HepG2 (cell line): ENCODE measurements around the gene SNX30. TPM values are rescaled to one million over a fixed set of nuclear protein-coding genes. Genes with fewer than 3 reads are reported as not detected.

Experiments used
- AGO1 ChIP-seq: fragments of 200-400 bp; formaldehyde crosslinking; IDR thresholded peaks from 2 replicates; pipeline ENCODE4 v1.6.1; 2017; ENCODE audit warnings: mild to moderate bottlenecking, low read depth, low read length, moderate library complexity; ENCODE audit not compliant: poor library complexity, severe bottlenecking
- BHLHE40 ChIP-seq: IDR thresholded peaks from 2 replicates; pipeline ENCODE4 v1.6.1; 2011; ENCODE audit warnings: low read length, improper control_type of control experiment
- CENPBD1 ChIP-seq: sonication (generic); formaldehyde crosslinking; IDR thresholded peaks from 2 replicates; pipeline ENCODE4 v1.8.0; 2022; ENCODE audit warnings: missing genetic modification reagents, low read depth, mild to moderate bottlenecking, borderline replicate concordance
- EZH2 ChIP-seq: conservative IDR thresholded peaks from 2 replicates; pipeline ENCODE4 v1.6.1; 2012; ENCODE audit warnings: mild to moderate bottlenecking, low read depth, low read length, moderate library complexity
- FOXJ3 ChIP-seq: sonication (generic); formaldehyde crosslinking; IDR thresholded peaks from 2 replicates; pipeline ENCODE4 v1.4.0; 2020; ENCODE audit warnings: missing genetic modification reagents, mild to moderate bottlenecking, borderline replicate concordance
- HCFC1 ChIP-seq: fragments of 150-350 bp; IDR thresholded peaks from 2 replicates; pipeline ENCODE4 v1.6.1; 2014; ENCODE audit warnings: low read depth, low read length
- HMG20A ChIP-seq: IDR thresholded peaks from 2 replicates; pipeline ENCODE4 v1.6.1; 2016; ENCODE audit warnings: borderline replicate concordance
- HNRNPLL ChIP-seq: fragments of 200-400 bp; formaldehyde crosslinking; IDR thresholded peaks from 2 replicates; pipeline ENCODE4 v1.6.1; 2017; ENCODE audit warnings: mild to moderate bottlenecking, low read depth, low read length; ENCODE audit not compliant: poor library complexity, severe bottlenecking
- NCOA1 ChIP-seq: sonication (generic); formaldehyde crosslinking; IDR thresholded peaks from 2 replicates; pipeline ENCODE4 v1.9.0; 2021; ENCODE audit warnings: missing genetic modification reagents
- RXRA ChIP-seq: sonication (generic); formaldehyde crosslinking; IDR thresholded peaks from 2 replicates; pipeline ENCODE4 v1.5.1; 2020; ENCODE audit warnings: missing genetic modification reagents
- SNAPC4 ChIP-seq: sonication (generic); formaldehyde crosslinking; IDR thresholded peaks from 2 replicates; pipeline ENCODE4 v1.4.0; 2020; ENCODE audit warnings: mild to moderate bottlenecking, missing genetic modification reagents
- STAG1 ChIP-seq: sonication (generic); formaldehyde crosslinking; IDR thresholded peaks from 2 replicates; pipeline ENCODE4 v1.4.0; 2020; ENCODE audit warnings: missing genetic modification reagents
- YY1 ChIP-seq: IDR thresholded peaks from 2 replicates; pipeline ENCODE4 v1.6.1; 2011; ENCODE audit warnings: low read length, low read depth, moderate library complexity, mild to moderate bottlenecking; ENCODE audit not compliant: insufficient read depth, insufficient replicate concordance
- ZMYM4 ChIP-seq: sonication (generic); formaldehyde crosslinking; IDR thresholded peaks from 2 replicates; pipeline ENCODE4 v1.8.1; 2023; ENCODE audit warnings: mild to moderate bottlenecking, missing genetic modification reagents
- ZNF143 ChIP-seq: sonication (generic); formaldehyde crosslinking; IDR thresholded peaks from 2 replicates; pipeline ENCODE4 v1.4.0; 2020; ENCODE audit warnings: missing genetic modification reagents
- ZNF331 ChIP-seq: sonication (generic); formaldehyde crosslinking; IDR thresholded peaks from 2 replicates; pipeline ENCODE4 v1.4.0; 2020; ENCODE audit warnings: missing genetic modification reagents
- ZNF383 ChIP-seq: sonication (generic); formaldehyde crosslinking; IDR thresholded peaks from 2 replicates; pipeline ENCODE4 v1.4.0; 2020; ENCODE audit warnings: missing genetic modification reagents, mild to moderate bottlenecking, borderline replicate concordance
- ZNF496 ChIP-seq: sonication (generic); formaldehyde crosslinking; IDR thresholded peaks from 2 replicates; pipeline ENCODE4 v1.8.1; 2023; ENCODE audit warnings: mild to moderate bottlenecking, moderate library complexity, missing genetic modification reagents; ENCODE audit not compliant: insufficient replicate concordance
- ZNF687 ChIP-seq: sonication (generic); formaldehyde crosslinking; IDR thresholded peaks from 2 replicates; pipeline ENCODE4 v1.5.1; 2020; ENCODE audit warnings: mild to moderate bottlenecking, missing genetic modification reagents, moderate library complexity
- polyA plus RNA-seq, 8 experiments: library from polyadenylated mRNA; depleted of rRNA in 3 of 8; stranded (reverse) in 7 of 8; unstranded in 1 of 8; fragments of >200 nt; fragmentation: Illumina TruSeq in 4 of 8; extraction: Trizol in 4 of 8; gene quantifications; 2 replicates each; pipeline versions ENCODE4 v1.2.1 to v1.2.3, GENCODE V29; 2011 to 2016; ENCODE audit warnings: low read depth in 4 of 8, missing spikeins in 1 of 8, mixed read lengths in 1 of 8; ENCODE audit not compliant: insufficient read depth in 1 of 8
- total RNA-seq, 5 experiments: library from RNA; depleted of rRNA; stranded (reverse); fragments of >200 nt; fragmentation: Illumina TruSeq; extraction: Trizol; gene quantifications; 2 replicates each; pipeline ENCODE4 v1.2.3, GENCODE V29; 2016; ENCODE audit warnings: low read depth in 1 of 5

SNX30 gene
- total and polyA plus RNA-seq, 2 of the 13 experiments (the other 11 are each of a cell fraction or from before 2014, with no cell fraction given): 4.4 to 12.4 TPM

GRCh38 chr9:112717661-112718331 lies 32.8 kb upstream of the SNX30 start, which contains the start of gene INIP (continued):
- TF ChIP-seq AGO1 (peak; percentile 38), ZMYM4 (CRISPR knock-in tag) (peak; percentile 86), ZNF496 (no peak), ZNF143 (peak; percentile 87), EZH2 (no peak), ZNF331 (0 out of 2 replicates have a peak, but pooled peaks have one; percentile 16), FOXJ3 (peak; percentile 52; the same call in 1 of the 2 replicates), NCOA1 (no peak), BHLHE40 (no peak), HCFC1 (peak; percentile 21; the same call in 1 of the 2 replicates), ZNF383 (no peak), ZNF687 (peak; percentile 81), RXRA (CRISPR knock-in tag) (peak; percentile 41; the same call in 1 of the 2 replicates), SNAPC4 (CRISPR knock-in tag) (peak; percentile 42; the same call in 1 of the 2 replicates), CENPBD1 (peak; percentile 38; the same call in 1 of the 2 replicates), HMG20A (CRISPR knock-in tag) (no peak), HNRNPLL (peak; percentile 77), YY1 (peak; percentile 19), STAG1 (CRISPR knock-in tag) (peak; percentile 59)
